WTC11 (cell line): ENCODE results near the gene KCNT2.

Experiments
- NR2C2 ChIP-seq: sonication (generic); formaldehyde crosslinking; IDR thresholded peaks from 2 replicates; pipeline ENCODE4 v1.8.0; 2022; ENCODE audit warnings: mild to moderate bottlenecking, missing genetic modification reagents
- PRDM15 ChIP-seq: sonication (generic); formaldehyde crosslinking; IDR thresholded peaks from 2 replicates; pipeline ENCODE4 v1.8.0; 2022; ENCODE audit warnings: missing genetic modification reagents
- TF ChIP-seq, protein P1 (sequence below): sonication (generic); formaldehyde crosslinking; IDR thresholded peaks from 2 replicates; pipeline ENCODE4 v1.8.0; 2022; ENCODE audit warnings: mild to moderate bottlenecking, missing genetic modification reagents

- TF ChIP-seq, protein P1, sequence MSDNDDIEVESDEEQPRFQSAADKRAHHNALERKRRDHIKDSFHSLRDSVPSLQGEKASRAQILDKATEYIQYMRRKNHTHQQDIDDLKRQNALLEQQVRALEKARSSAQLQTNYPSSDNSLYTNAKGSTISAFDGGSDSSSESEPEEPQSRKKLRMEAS (CRISPR knock-in tag), result no peak
- TF ChIP-seq PRDM15 (no peak), NR2C2 (no peak)
Measured at GRCh38 chr1:196385109-196385508, 223.1 kb downstream of the KCNT2 start.
